ENCODE measurements around the gene URB1. TPM values are rescaled to one million over a fixed set of nuclear protein-coding genes. Genes with fewer than 3 reads are reported as not detected.

Gene URB1
- total and polyA plus RNA-seq, 2 donors (not counting 3 experiments of a cell fraction or from before 2014, with no cell fraction given) = 8.0 to 27.3 TPM

- intact Hi-C loops (cut with micrococcal nuclease) (no loop called here), dilution Hi-C loops (cut with MboI; ENCODE audit: extremely low pct_ligation_motif_present, low sequenced_read_pairs) (no loop called here)
- no peak for TF ChIP-seq POLR2A (IDR thresholded peaks at IDR 0.05; ENCODE audit: low read depth, low read length)
- Histone ChIP-seq H3K36me3 (ENCODE audit: control insufficient read depth in 2 of 2, extremely low read depth in 1 of 2, insufficient read depth in 2 of 2, low read length in 2 of 2) (peaks cover 25 to 59% of the 10 kb centered on the region in 2 experiments), H4K20me1 (replicated peaks; ENCODE audit: control insufficient read depth, extremely low read depth, insufficient read depth, low read length) (no peaks in the 10 kb centered on the region), H3K9me3 (replicated peaks; ENCODE audit: control insufficient read depth, insufficient read depth, low read length) (peaks cover 5% of the 10 kb centered on the region), H3K9ac (replicated peaks; ENCODE audit: extremely low read depth, insufficient read depth, low read length) (no peak overlapping the region), H3K27me3 (ENCODE audit: control insufficient read depth in 2 of 2, insufficient read depth in 2 of 2, low read length in 2 of 2) (no peaks in the 10 kb centered on the region), H3K4me3 (replicated peaks in 1 of 3; ENCODE audit: insufficient read depth in 1 of 3, low read depth in 1 of 3, low read length in 3 of 3) (no peak overlapping the region), H3K27ac (ENCODE audit: insufficient read depth, low read depth, low read length) (no peak overlapping the region), H3K9me1 (replicated peaks; ENCODE audit: control insufficient read depth, extremely low read depth, insufficient read depth, low read length) (no peaks in the 10 kb centered on the region), H3K79me2 (ENCODE audit: control insufficient read depth, insufficient read depth, low read length) (no peaks in the 10 kb centered on the region), H3K4me2 (ENCODE audit: insufficient read depth, low read length) (no peak overlapping the region), H2AFZ (ENCODE audit: low read depth, low read length) (no peak overlapping the region), H3K4me1 (ENCODE audit: control insufficient read depth, extremely low read depth, insufficient read depth, low read length) (no peaks in the 10 kb centered on the region)
- ChIA-PET POLR2A (no interaction called here), CTCF (no interaction called here)
- FAIRE-seq (no peak), DNase-seq (ENCODE audit: low read depth, low spot score) (no peak)
- BruUV-seq (replicated peaks) = no TSS peak
Measured at GRCh38 chr21:32346951-32347350, 45.9 kb downstream of the URB1 start.

DNA sequence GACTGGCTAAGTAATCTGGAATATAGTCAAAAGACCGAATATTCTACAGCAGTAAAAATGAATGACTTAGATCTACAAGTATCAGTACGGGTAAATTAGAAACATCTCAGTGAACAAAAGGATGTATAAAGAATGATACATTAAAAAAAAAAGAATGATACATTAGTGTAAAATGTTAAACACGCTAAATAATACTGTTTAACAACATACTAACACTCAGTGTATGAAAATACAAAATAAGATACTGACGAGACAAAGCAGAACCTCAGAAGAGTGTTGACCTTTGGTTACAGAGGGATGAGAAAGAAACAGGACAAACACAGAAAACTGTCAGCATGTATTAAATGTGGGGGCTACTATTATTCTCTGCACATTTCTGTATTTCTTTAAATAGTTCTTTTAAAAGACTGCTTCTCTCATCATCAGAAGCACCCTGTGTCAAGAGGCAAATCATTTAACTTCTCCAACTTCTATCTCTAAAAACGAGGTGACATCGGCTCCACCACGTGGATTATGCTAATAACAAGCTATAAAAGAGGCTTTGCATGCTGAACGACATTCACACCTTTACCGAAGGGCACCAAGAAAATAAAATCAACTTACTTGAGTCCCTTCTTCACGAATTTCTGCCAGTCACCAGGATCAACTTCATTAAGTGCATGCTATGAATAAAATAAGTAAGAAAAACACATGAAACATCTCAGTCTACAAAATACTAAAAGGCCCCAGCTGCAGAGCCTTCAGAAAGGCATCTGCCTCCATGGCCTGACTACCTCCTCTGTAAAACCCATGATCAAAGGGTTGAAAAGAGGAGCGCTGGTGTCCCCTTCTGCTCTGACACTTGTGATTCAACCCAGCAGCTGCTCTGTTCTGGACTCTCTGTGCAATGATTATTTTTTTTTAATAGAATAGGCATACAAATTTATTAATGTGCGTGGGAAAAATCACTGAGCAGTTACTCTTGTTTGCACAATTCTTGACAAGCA lies 51.7 kb downstream of the URB1 start:
- H3K36me3 ChIP-seq (ENCODE audit: control insufficient read depth in 2 of 2, extremely low read depth in 1 of 2, insufficient read depth in 2 of 2, low read length in 2 of 2) = peaks cover 14 to 35% of the 10 kb centered on the region in 2 experiments
- intact Hi-C loops (cut with micrococcal nuclease) = loop anchor here (5.0 kb wide), 1 partner anchor 226 kb away; no protein-coding TSS in a partner anchor
- BruUV-seq (replicated peaks) = no TSS peak
- no peaks in the 10 kb centered on the region for H4K20me1 ChIP-seq (replicated peaks; ENCODE audit: control insufficient read depth, extremely low read depth, insufficient read depth, low read length)
- no peak overlapping the region for H3K4me2 ChIP-seq (ENCODE audit: insufficient read depth, low read length)
- no peak for TF ChIP-seq POLR2AphosphoS5 (IDR thresholded peaks at IDR 0.05; ENCODE audit: insufficient read depth, low read depth, low read length)
- no peak for TF ChIP-seq GATA2 (IDR thresholded peaks at IDR 0.05; ENCODE audit: insufficient read depth, insufficient read length, low read depth, low read length)
- TF ChIP-seq EZH2 (IDR thresholded peaks at IDR 0.05; ENCODE audit: borderline replicate concordance, low read depth, low read length, severe bottlenecking) = no peak
- TF ChIP-seq JUN (IDR thresholded peaks at IDR 0.05; ENCODE audit: borderline replicate concordance, insufficient read depth, insufficient read length, low read depth) = no peak
- no peak for TF ChIP-seq MYC (IDR thresholded peaks at IDR 0.05; ENCODE audit: low read depth, low read length)
- no peak for TF ChIP-seq FOS (IDR thresholded peaks at IDR 0.05; ENCODE audit: borderline replicate concordance, insufficient read depth, low read length)
- TF ChIP-seq, protein P1, sequence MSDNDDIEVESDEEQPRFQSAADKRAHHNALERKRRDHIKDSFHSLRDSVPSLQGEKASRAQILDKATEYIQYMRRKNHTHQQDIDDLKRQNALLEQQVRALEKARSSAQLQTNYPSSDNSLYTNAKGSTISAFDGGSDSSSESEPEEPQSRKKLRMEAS (IDR thresholded peaks at IDR 0.05; ENCODE audit: insufficient read depth, insufficient read length) = no peak
- TF ChIP-seq CTCF (IDR thresholded peaks at IDR 0.05; ENCODE audit: extremely low read depth in 1 of 2, insufficient read depth in 1 of 2, low read depth in 1 of 2, low read length in 2 of 2) = no peak
- TF ChIP-seq POLR2A (IDR thresholded peaks at IDR 0.05; ENCODE audit: low read depth, low read length) = no peak
- ChIA-PET CTCF (interaction anchor here (1.5 kb wide), 1 partner anchor 260 kb away, joined by 3 read pairs; no protein-coding TSS in a partner anchor), POLR2A (no interaction called here)
- H3K9me1 ChIP-seq (replicated peaks; ENCODE audit: control insufficient read depth, extremely low read depth, insufficient read depth, low read length) = no peaks in the 10 kb centered on the region
- FAIRE-seq (no peak), DNase-seq (ENCODE audit: low read depth, low spot score) (no peak)
- H3K79me2 ChIP-seq (ENCODE audit: control insufficient read depth, insufficient read depth, low read length) = no peaks in the 10 kb centered on the region
- no peak overlapping the region for H3K4me3 ChIP-seq (replicated peaks in 1 of 3; ENCODE audit: insufficient read depth in 1 of 3, low read depth in 1 of 3, low read length in 3 of 3)
- no peak overlapping the region for H3K9ac ChIP-seq (replicated peaks; ENCODE audit: extremely low read depth, insufficient read depth, low read length)
- dilution Hi-C loops (cut with MboI; ENCODE audit: extremely low pct_ligation_motif_present, low sequenced_read_pairs) = no loop called here
- no peak overlapping the region for H2AFZ ChIP-seq (ENCODE audit: low read depth, low read length)
- no peaks in the 10 kb centered on the region for H3K27me3 ChIP-seq (ENCODE audit: control insufficient read depth in 2 of 2, insufficient read depth in 2 of 2, low read length in 2 of 2)
- H3K4me1 ChIP-seq (ENCODE audit: control insufficient read depth, extremely low read depth, insufficient read depth, low read length) = peaks cover 6% of the 10 kb centered on the region
- H3K27ac ChIP-seq (ENCODE audit: insufficient read depth, low read depth, low read length) = no peak overlapping the region
- peaks cover 5% of the 10 kb centered on the region for H3K9me3 ChIP-seq (replicated peaks; ENCODE audit: control insufficient read depth, insufficient read depth, low read length)

Measured in endothelial cell of umbilical vein (primary cell).